Stimulated activated effector memory CD8-positive, alpha-beta T cell treated with anti-CD3 and anti-CD28 coated beads, Interleukin-12 subunit alpha, Interleukin-12 subunit beta, amount 100 ng/mL, for 72 hours (primary cell): ENCODE results near the gene ZCCHC24.

Source experiments
- ATAC-seq: fragments of 150-1000 bp; cut with Tn5 transposase; 2 replicates; pipeline ENCODE4 v1.10.0; 2021
- DNase-seq, 2 donors: peaks; one replicate each; pipeline ENCODE4 v3.0.0; 2021 to 2022; ENCODE audit warnings: low spot score in 2 of 2
- H3K27ac Mint-ChIP-seq: one replicate; pipeline ENCODE4 v1.8.0; 2022; ENCODE audit warnings: mild to moderate bottlenecking, mixed read lengths
- H3K36me3 Mint-ChIP-seq: one replicate; pipeline ENCODE4 v1.8.0; 2022; ENCODE audit warnings: mild to moderate bottlenecking, mixed read lengths
- H3K4me1 Mint-ChIP-seq: one replicate; pipeline ENCODE4 v1.8.0; 2022; ENCODE audit warnings: mixed read lengths
- H3K4me3 Mint-ChIP-seq: one replicate; pipeline ENCODE4 v1.8.0; 2022; ENCODE audit warnings: mild to moderate bottlenecking, mixed read lengths
- H3K9me3 Mint-ChIP-seq: one replicate; pipeline ENCODE4 v1.8.0; 2022; ENCODE audit warnings: mixed read lengths

ZCCHC24 gene

DNA sequence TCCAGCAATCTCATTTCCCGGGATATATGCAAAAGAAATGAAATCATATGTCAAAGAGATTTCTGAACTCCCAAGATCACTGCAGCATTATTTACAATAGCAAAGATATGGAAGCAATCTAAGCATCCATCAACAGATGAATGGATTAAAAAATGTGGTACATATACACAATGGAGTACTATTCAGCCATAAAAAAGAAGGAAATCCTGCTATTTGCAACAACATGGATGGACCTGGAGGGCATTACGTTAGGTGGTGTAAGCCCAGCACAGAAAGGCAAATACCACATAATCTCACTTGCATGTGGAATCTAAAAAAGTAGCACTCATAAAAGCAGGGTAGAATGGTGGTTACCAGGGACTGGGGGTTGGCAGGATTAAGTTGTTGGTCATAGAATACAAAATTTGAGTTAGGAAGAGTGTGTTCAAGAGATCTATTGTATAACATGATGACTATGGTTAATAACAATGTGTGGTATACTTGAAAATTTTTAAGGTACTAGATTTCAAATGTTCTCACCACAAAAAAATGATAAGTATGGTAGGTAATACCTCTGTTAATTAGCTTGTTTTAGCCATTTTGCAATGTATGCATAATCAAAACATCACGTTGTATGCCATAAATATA, 34.0 kb upstream of the ZCCHC24 start:
- ATAC-seq (no peak), DNase-seq (no peak)
- Mint-ChIP-seq H3K4me1 (no peaks in the 10 kb centered on the region), H3K36me3 (no peaks in the 10 kb centered on the region), H3K27ac (no peak overlapping the region), H3K9me3 (no peaks in the 10 kb centered on the region), H3K4me3 (no peak overlapping the region)

DNA sequence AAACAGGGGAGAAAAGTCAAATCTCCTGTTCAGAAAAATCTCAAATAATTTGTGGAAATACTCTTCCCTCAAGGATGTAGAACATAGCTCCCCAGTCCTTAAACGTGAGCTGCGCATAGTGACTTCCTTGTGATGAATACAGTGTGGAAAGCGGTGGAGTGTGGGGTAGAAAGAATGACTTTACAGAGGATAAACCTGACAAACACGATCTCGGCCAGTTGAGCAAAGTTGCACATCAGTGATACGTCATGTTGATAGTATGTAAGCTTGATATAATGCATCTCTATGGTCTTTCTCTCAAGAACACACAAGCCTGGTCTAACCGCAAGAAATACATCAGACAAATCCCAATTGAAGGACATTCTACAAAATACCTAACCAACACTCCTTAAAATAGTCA, 32.0 kb upstream of the ZCCHC24 start:
- Mint-ChIP-seq H3K9me3 (no peaks in the 10 kb centered on the region), H3K27ac (no peak overlapping the region), H3K4me3 (no peak overlapping the region), H3K4me1 (no peaks in the 10 kb centered on the region), H3K36me3 (no peaks in the 10 kb centered on the region)
- ATAC-seq (no peak), DNase-seq (no peak)

DNA sequence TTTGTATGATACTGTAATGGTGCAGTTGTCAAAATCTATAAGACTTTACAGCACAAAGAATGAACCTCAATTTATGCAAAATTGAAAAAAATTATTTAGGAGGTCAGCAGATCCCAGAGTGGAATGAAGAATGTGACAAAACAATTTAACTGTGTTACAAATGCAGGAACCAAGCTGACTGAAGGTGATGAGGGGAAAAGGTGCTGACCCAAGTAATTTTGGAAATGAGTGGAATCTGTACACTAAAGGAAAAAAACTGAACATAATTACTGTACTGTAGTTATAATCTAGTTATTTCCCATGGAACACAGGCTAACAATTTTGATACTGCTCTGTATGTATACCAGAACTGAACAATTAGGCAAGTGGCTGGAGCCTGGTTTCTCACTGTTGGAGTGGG, 31.2 kb upstream of the ZCCHC24 start:
- H3K9me3 Mint-ChIP-seq, result no peaks in the 10 kb centered on the region
- H3K4me1 Mint-ChIP-seq, result no peaks in the 10 kb centered on the region
- H3K36me3 Mint-ChIP-seq, result no peaks in the 10 kb centered on the region
- H3K27ac Mint-ChIP-seq, result no peak overlapping the region
- ATAC-seq (no peak), DNase-seq (no peak)
- H3K4me3 Mint-ChIP-seq, result no peak overlapping the region

GRCh38 chr10:79475877-79476276, 30.5 kb upstream of the ZCCHC24 start:
- no peak for ATAC-seq
- no peaks in the 10 kb centered on the region for H3K4me1 Mint-ChIP-seq
- no peak overlapping the region for H3K27ac Mint-ChIP-seq
- no peaks in the 10 kb centered on the region for H3K9me3 Mint-ChIP-seq
- no peak for DNase-seq
- no peaks in the 10 kb centered on the region for H3K36me3 Mint-ChIP-seq
- no peak overlapping the region for H3K4me3 Mint-ChIP-seq

- no peak for ATAC-seq
- no peak for DNase-seq
- H3K4me1 Mint-ChIP-seq, result no peaks in the 10 kb centered on the region
- no peak overlapping the region for H3K4me3 Mint-ChIP-seq
- no peak overlapping the region for H3K27ac Mint-ChIP-seq
- no peaks in the 10 kb centered on the region for H3K9me3 Mint-ChIP-seq
- H3K36me3 Mint-ChIP-seq, result no peaks in the 10 kb centered on the region
Observed at GRCh38 chr10:79475119-79475653, 29.8 kb upstream of the ZCCHC24 start.

DNA sequence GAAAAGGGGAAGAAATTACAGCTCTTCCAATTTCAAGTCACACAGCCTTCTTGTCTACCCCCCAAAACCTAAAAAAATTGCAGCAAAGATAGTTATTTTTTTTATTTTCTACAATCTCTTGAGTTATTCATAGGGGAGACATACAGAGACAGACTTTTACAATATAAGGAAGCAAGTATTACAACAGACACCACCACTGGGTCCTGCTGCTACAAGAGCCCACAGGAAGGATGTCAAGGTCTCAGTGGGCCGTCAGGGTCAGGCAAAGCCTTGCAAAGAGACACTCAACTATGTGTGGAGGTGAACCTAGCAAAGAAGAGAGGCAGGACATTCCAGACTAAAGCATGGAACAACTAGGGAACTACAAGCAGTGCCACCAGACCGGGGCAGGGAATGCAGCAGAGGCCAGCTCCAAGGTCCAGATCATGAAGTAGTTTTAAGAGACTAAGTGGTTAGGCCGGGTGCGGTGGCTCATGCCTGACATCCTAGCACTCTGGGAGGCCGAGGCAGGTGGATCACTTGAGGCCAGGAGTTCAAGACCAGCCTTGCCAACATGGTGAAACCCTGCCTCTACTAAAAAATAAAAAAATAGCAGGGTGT, 28.2 kb upstream of the ZCCHC24 start:
- ATAC-seq, result no peak
- H3K4me3 Mint-ChIP-seq, result no peak overlapping the region
- H3K4me1 Mint-ChIP-seq, result no peaks in the 10 kb centered on the region
- no peak for DNase-seq
- H3K27ac Mint-ChIP-seq, result no peak overlapping the region
- H3K9me3 Mint-ChIP-seq, result no peaks in the 10 kb centered on the region
- H3K36me3 Mint-ChIP-seq, result no peaks in the 10 kb centered on the region

GRCh38 chr10:79472951-79473350, 27.5 kb upstream of the ZCCHC24 start:
- no peak overlapping the region for H3K27ac Mint-ChIP-seq
- no peaks in the 10 kb centered on the region for H3K4me1 Mint-ChIP-seq
- H3K4me3 Mint-ChIP-seq, result no peak overlapping the region
- DNase-seq, result no peak
- no peak for ATAC-seq
- no peaks in the 10 kb centered on the region for H3K36me3 Mint-ChIP-seq
- no peaks in the 10 kb centered on the region for H3K9me3 Mint-ChIP-seq

DNA sequence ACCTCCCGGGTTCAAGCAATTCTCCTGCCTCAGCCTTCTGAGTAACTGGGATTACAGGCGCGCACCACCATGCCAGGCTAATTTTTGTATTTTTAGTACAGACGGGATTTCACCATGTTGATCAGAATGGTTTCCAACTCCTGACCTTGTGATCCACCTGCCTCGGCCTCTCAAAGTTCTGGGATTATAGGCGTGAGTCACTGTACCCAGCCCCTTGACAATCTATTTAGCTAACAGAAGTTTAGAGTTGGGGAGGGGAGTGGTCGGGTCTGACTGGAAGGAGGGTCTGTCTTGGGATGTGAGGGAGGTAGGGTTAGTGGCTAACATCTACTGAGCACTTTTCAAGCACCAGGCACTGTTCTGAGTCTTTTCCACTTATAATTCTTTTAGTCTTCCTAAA, 27.0 kb upstream of the ZCCHC24 start:
- H3K36me3 Mint-ChIP-seq, result no peaks in the 10 kb centered on the region
- H3K4me1 Mint-ChIP-seq, result no peaks in the 10 kb centered on the region
- H3K27ac Mint-ChIP-seq, result no peak overlapping the region
- H3K9me3 Mint-ChIP-seq, result no peaks in the 10 kb centered on the region
- no peak for DNase-seq
- H3K4me3 Mint-ChIP-seq, result no peak overlapping the region
- ATAC-seq, result no peak

DNA sequence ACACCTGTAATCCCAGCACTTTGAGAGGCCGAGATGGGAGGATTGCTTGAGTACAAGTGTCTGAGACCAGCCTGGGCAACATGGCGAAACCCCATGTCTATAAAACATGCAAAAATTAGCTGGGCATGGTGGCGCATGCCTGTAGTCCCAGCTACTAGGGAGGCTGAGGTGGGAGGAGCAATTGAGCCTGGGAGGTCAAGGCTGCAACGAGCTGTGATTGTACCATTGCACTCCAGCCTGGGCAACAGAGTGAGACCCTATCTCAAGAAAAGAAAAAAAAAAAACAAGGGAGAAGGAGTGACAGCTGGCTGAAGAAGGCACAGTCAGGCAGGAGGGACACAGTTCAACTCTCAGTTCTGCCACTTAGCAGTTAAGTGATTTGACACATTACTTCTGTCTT, 26.4 kb upstream of the ZCCHC24 start:
- no peaks in the 10 kb centered on the region for H3K9me3 Mint-ChIP-seq
- no peaks in the 10 kb centered on the region for H3K36me3 Mint-ChIP-seq
- no peaks in the 10 kb centered on the region for H3K4me1 Mint-ChIP-seq

GRCh38 chr10:79470096-79470495, 24.7 kb upstream of the ZCCHC24 start:
- H3K4me1 Mint-ChIP-seq, result no peaks in the 10 kb centered on the region
- H3K4me3 Mint-ChIP-seq, result no peak overlapping the region
- no peak overlapping the region for H3K27ac Mint-ChIP-seq
- ATAC-seq (no peak), DNase-seq (no peak)
- H3K36me3 Mint-ChIP-seq, result no peaks in the 10 kb centered on the region
- H3K9me3 Mint-ChIP-seq, result no peaks in the 10 kb centered on the region

More for the DNA sequence above, 26.4 kb upstream of the ZCCHC24 start:
- H3K4me3 Mint-ChIP-seq, result no peak overlapping the region
- ATAC-seq (no peak), DNase-seq (no peak)
- H3K27ac Mint-ChIP-seq, result no peak overlapping the region

- H3K4me3 Mint-ChIP-seq, result no peak overlapping the region
- no peaks in the 10 kb centered on the region for H3K9me3 Mint-ChIP-seq
- no peak for ATAC-seq
- H3K4me1 Mint-ChIP-seq, result no peaks in the 10 kb centered on the region
- H3K36me3 Mint-ChIP-seq, result no peaks in the 10 kb centered on the region
- DNase-seq, result no peak
- H3K27ac Mint-ChIP-seq, result peak overlapping the region; percentile 41
Observed at GRCh38 chr10:79468841-79469585, 23.6 kb upstream of the ZCCHC24 start.

DNA sequence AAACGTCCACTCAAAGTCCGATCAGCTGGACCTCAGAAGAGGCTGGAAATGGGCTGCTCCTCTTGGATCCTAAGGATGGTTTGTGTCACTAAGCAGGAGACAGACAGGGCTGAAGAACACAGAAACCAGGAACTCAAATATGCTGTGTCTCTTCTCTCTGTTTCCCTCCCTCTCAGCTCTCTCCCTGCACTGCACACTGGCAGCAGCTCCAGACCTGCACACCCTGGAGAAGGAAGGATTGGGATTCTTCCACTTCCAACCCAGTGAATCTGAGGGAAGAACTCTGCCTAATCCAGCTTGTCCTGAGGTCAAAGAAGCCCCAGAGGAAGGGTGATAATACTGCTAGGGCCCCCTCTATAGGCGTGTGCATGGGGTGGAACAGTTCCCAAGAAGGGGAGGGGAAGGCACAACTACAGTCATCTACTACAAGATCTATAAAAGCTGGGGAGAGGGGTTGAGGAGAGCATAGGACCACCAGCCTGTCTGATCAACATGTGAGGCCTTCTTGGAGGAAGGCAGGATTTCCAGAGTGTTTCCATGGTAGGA, 22.7 kb upstream of the ZCCHC24 start:
- no peak overlapping the region for H3K4me3 Mint-ChIP-seq
- no peaks in the 10 kb centered on the region for H3K9me3 Mint-ChIP-seq
- H3K27ac Mint-ChIP-seq, result no peak overlapping the region
- DNase-seq (no peak), ATAC-seq (no peak)
- H3K36me3 Mint-ChIP-seq, result no peaks in the 10 kb centered on the region
- H3K4me1 Mint-ChIP-seq, result no peaks in the 10 kb centered on the region

- no peaks in the 10 kb centered on the region for H3K9me3 Mint-ChIP-seq
- no peak overlapping the region for H3K4me3 Mint-ChIP-seq
- H3K4me1 Mint-ChIP-seq, result no peaks in the 10 kb centered on the region
- no peaks in the 10 kb centered on the region for H3K36me3 Mint-ChIP-seq
- no peak overlapping the region for H3K27ac Mint-ChIP-seq
- DNase-seq (no peak), ATAC-seq (no peak)
Observed at GRCh38 chr10:79465341-79465740, 19.9 kb upstream of the ZCCHC24 start.

DNA sequence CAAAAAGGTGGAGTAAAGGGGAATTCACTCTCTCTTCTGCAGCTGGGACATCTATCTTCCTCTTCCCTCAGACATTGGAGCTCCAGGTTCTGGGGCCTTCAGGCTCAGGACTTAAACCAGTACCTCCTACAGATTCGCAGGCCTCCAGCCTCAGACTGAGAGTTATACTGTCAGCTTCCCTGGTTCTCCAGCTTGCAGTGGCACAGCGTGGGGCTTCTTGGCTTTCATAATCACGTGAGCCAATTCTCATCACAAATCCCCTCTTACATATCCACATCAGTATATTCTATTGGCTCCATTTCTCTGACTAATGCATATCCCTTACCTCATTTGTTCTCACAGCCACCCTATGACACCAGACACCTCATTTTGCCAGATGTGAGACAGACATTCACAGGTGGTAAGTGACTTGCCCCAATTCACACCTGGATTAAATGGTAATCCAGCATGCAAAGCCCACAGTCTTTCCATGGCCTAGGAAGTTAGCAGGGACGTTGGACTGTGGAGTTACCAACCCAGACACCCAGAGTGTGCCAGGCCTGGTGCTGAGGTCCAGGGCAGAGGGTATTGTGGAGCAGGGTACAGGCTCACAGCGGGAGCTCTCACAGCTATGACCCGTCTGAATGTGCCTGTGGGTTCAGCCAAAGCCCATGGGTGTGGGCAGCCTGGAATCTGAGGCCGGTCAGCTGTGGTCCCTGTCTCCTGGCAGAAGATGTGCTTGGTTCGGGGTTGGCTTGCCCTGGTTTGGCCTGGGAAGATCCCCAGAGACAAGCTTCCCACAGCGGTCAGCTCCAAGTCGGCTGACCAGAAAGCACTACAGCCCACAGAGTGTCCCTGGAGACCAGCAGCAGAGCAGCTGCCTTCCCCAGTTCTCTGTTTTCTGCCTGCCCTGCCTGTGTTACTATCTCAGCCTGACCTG, 18.4 kb upstream of the ZCCHC24 start:
- ATAC-seq, result no peak
- no peak for DNase-seq
- Mint-ChIP-seq H3K4me1 (no peaks in the 10 kb centered on the region), H3K4me3 (no peak overlapping the region), H3K9me3 (no peaks in the 10 kb centered on the region), H3K27ac (no peak overlapping the region), H3K36me3 (no peaks in the 10 kb centered on the region)

- H3K9me3 Mint-ChIP-seq, result no peaks in the 10 kb centered on the region
- no peaks in the 10 kb centered on the region for H3K4me1 Mint-ChIP-seq
- DNase-seq (no peak), ATAC-seq (no peak)
- no peak overlapping the region for H3K27ac Mint-ChIP-seq
- H3K4me3 Mint-ChIP-seq, result no peak overlapping the region
- H3K36me3 Mint-ChIP-seq, result no peaks in the 10 kb centered on the region
Observed at GRCh38 chr10:79460687-79461086, 15.3 kb upstream of the ZCCHC24 start.
